B cell (primary cell): ENCODE results near the gene H1-8. TPM values are rescaled to one million over a fixed set of nuclear protein-coding genes. Genes with fewer than 3 reads are reported as not detected.

ENCODE experiments used
- ATAC-seq: fragments of 200-7000 bp; cut with Tn5 transposase; one replicate; pipeline ENCODE4 v1.10.0; 2021; ENCODE audit warnings: low read depth, mild to moderate bottlenecking, moderate number of reproducible peaks, moderate library complexity
- CTCF ChIA-PET: fragments of 350-600 bp; sonication (Branson Sonifier 250); formaldehyde crosslinking; loops from one replicate; lab custom pipeline; 2021; ENCODE audit warnings: antibody characterized with exemption, inconsistent platforms; lab: Charles Lee
- POLR2A ChIA-PET: fragments of 350-600 bp; sonication (Branson Sonifier 250); formaldehyde crosslinking; loops from one replicate; lab custom pipeline; 2021; ENCODE audit warnings: antibody characterized with exemption; lab: Charles Lee
- DNase-seq: peaks from one replicate; pipeline ENCODE4 v3.0.0; 2013
- H2AFZ ChIP-seq: 2 replicates; pipeline ENCODE4 v1.6.1; 2012; ENCODE audit warnings: mild to moderate bottlenecking, low read depth, low read length; ENCODE audit not compliant: insufficient read depth, poor library complexity, severe bottlenecking
- H3K27ac ChIP-seq, 2 donors: 1 replicate in 1 of 2; 2 replicates in 1 of 2; pipeline ENCODE4 v1.5.1; 2012 to 2013; ENCODE audit warnings: low read length in 2 of 2, mild to moderate bottlenecking in 2 of 2, moderate library complexity in 1 of 2
- H3K27me3 ChIP-seq, 4 experiments: fragments of 200-600 bp in 1 of 4; sonication (generic) in 1 of 4; replicated peaks in 1 of 4; 1 replicate in 2 of 4; 2 replicates in 2 of 4; pipeline versions ENCODE4 v1.6.1 to v1.7.0; 2013 to 2016; ENCODE audit warnings: low read length in 3 of 4, mild to moderate bottlenecking in 2 of 4, mixed read lengths in 1 of 4, moderate library complexity in 1 of 4; ENCODE audit not compliant: insufficient read depth in 4 of 4, control insufficient read depth in 3 of 4; ENCODE audit errors: control extremely low read depth in 1 of 4
- H3K36me3 ChIP-seq, 2 experiments: replicated peaks in 1 of 2; 1 replicate in 1 of 2; 2 replicates in 1 of 2; pipeline versions ENCODE4 v1.6.1 to v1.7.1; 2013; ENCODE audit warnings: low read length in 1 of 2; ENCODE audit not compliant: insufficient read depth in 2 of 2, control insufficient read depth in 1 of 2; ENCODE audit errors: control extremely low read depth in 1 of 2, extremely low read depth in 1 of 2
- H3K4me1 ChIP-seq, 2 donors: fragments of 200-600 bp in 1 of 2; sonication (generic) in 1 of 2; 1 replicate in 1 of 2; 2 replicates in 1 of 2; pipeline versions ENCODE4 v1.5.1 to v1.6.1; 2013 to 2017; ENCODE audit warnings: low read length in 2 of 2; ENCODE audit not compliant: control insufficient read depth in 2 of 2, insufficient read depth in 2 of 2
- H3K4me2 ChIP-seq: replicated peaks from 2 replicates; pipeline ENCODE3; 2012; ENCODE audit warnings: mild to moderate bottlenecking, low read depth, low read length; ENCODE audit not compliant: poor library complexity, severe bottlenecking
- H3K4me3 ChIP-seq, 5 experiments: fragments of 200-600 bp in 1 of 5; sonication (generic) in 1 of 5; 1 replicate in 3 of 5; 2 replicates in 2 of 5; pipeline versions ENCODE4 v1.5.1 to v1.7.0; 2011 to 2016; ENCODE audit warnings: low read length in 4 of 5, mild to moderate bottlenecking in 4 of 5, low read depth in 2 of 5, control low read depth in 1 of 5, moderate library complexity in 1 of 5; ENCODE audit not compliant: insufficient read depth in 1 of 5; ENCODE audit errors: control extremely low read depth in 1 of 5, extremely low read depth in 1 of 5
- H3K79me2 ChIP-seq: fragments of 200-600 bp; sonication (generic); one replicate; pipeline ENCODE4 v1.6.0; 2016; ENCODE audit warnings: low read length; ENCODE audit not compliant: control insufficient read depth, insufficient read depth
- H3K9ac ChIP-seq: fragments of 200-600 bp; sonication (generic); 2 replicates; pipeline ENCODE4 v1.6.1; 2017; ENCODE audit warnings: mild to moderate bottlenecking, low read length, moderate library complexity
- H3K9me3 ChIP-seq, 3 donors: one replicate each; pipeline versions ENCODE4 v1.6.1 to v1.7.1; 2013; ENCODE audit warnings: low read length in 2 of 3; ENCODE audit not compliant: control insufficient read depth in 2 of 3, insufficient read depth in 1 of 3; ENCODE audit errors: control extremely low read depth in 1 of 3
- H4K20me1 ChIP-seq: 2 replicates; pipeline ENCODE4 v1.6.0; 2012; ENCODE audit warnings: mild to moderate bottlenecking, low read length; ENCODE audit not compliant: insufficient read depth, control insufficient read depth, poor library complexity, severe bottlenecking
- H3K27ac Mint-ChIP-seq: one replicate; pipeline ENCODE4 v1.8.0; 2021; ENCODE audit warnings: mixed read lengths
- H3K27me3 Mint-ChIP-seq: one replicate; pipeline ENCODE4 v1.8.0; 2021; ENCODE audit warnings: mixed read lengths
- H3K4me1 Mint-ChIP-seq: one replicate; pipeline ENCODE4 v1.8.0; 2021; ENCODE audit warnings: mixed read lengths
- H3K4me3 Mint-ChIP-seq: one replicate; pipeline ENCODE4 v1.8.0; 2021; ENCODE audit warnings: mixed read lengths
- H3K9me3 Mint-ChIP-seq: one replicate; pipeline ENCODE4 v1.8.0; 2022; ENCODE audit warnings: mixed read lengths; ENCODE audit not compliant: insufficient read depth
- CTCF ChIP-seq: fragments of 200-600 bp; IDR thresholded peaks from one replicate; pipeline ENCODE4 v1.8.0; 2022; ENCODE audit warnings: antibody characterized with exemption, mild to moderate bottlenecking
- EZH2 ChIP-seq: IDR thresholded peaks from 2 replicates; pipeline ENCODE4 v1.6.1; 2012; ENCODE audit warnings: borderline replicate concordance, low read depth, mild to moderate bottlenecking, moderate library complexity, low read length; ENCODE audit not compliant: insufficient read depth, poor library complexity, severe bottlenecking
- WGBS: methylation state at CpG from one replicate; pipeline ENCODE4 v1.1.5; 2013; ENCODE audit warnings: missing lambda C conversion rate; ENCODE audit not compliant: insufficient coverage; 5-methylcytosine and 5-hydroxymethylcytosine counted together
- intact Hi-C: fragments of 100-400 bp; cut with micrococcal nuclease; formaldehyde crosslinking; loops from one replicate; pipeline ENCODE4 v1.10.0; 2022
- polyA plus RNA-seq: library from polyadenylated mRNA; depleted of rRNA; stranded (reverse); fragments of >200 nt; gene quantifications from 2 replicates; pipeline ENCODE4 v1.2.3, GENCODE V29; 2012
- total RNA-seq, 2 donors: library from RNA; stranded (reverse); fragments of 120-200 nt in 1 of 2; gene quantifications; 1 replicate in 1 of 2; 2 replicates in 1 of 2; pipeline versions ENCODE4 v1.2.3 to v1.2.4, GENCODE V29; 2013 to 2022

Gene H1-8
- total and polyA plus RNA-seq, 2 donors (not counting 1 experiment from before 2014, with no cell fraction given): not detected

- DNase-seq: no peak
- no peak overlapping the region for H3K27ac Mint-ChIP-seq
- no peaks in the 10 kb centered on the region for H3K36me3 ChIP-seq
- TF ChIP-seq EZH2 (no peak), CTCF (no peak)
- WGBS: 91% methylated on average over 17 of the region's 18 CpGs
- no peaks in the 10 kb centered on the region for H3K27me3 Mint-ChIP-seq
- no peaks in the 10 kb centered on the region for H4K20me1 ChIP-seq
- H3K9ac ChIP-seq: no peak overlapping the region
- H3K4me1 Mint-ChIP-seq: peaks cover 10% of the 10 kb centered on the region
- H3K4me1 ChIP-seq: no peaks in the 10 kb centered on the region
- no peaks in the 10 kb centered on the region for H3K9me3 Mint-ChIP-seq
- no peak overlapping the region for H3K4me3 Mint-ChIP-seq
- H3K4me2 ChIP-seq: no peak overlapping the region
- H3K27ac ChIP-seq: no peak overlapping the region
- no peaks in the 10 kb centered on the region for H3K79me2 ChIP-seq
- H3K9me3 ChIP-seq: no peaks in the 10 kb centered on the region
- no peak overlapping the region for H2AFZ ChIP-seq
- intact Hi-C loops: no loop called here
- ATAC-seq: no peak
- no peak overlapping the region for H3K4me3 ChIP-seq
- POLR2A ChIA-PET: no interaction called here
- H3K27me3 ChIP-seq: no peaks in the 10 kb centered on the region
- CTCF ChIA-PET: interaction anchor here (1.4 kb wide), 1 partner anchor 9 kb away, joined by 3 read pairs; no protein-coding TSS in a partner anchor
Measured at GRCh38 chr3:129567176-129567705, 24.3 kb downstream of the H1-8 start.

DNA sequence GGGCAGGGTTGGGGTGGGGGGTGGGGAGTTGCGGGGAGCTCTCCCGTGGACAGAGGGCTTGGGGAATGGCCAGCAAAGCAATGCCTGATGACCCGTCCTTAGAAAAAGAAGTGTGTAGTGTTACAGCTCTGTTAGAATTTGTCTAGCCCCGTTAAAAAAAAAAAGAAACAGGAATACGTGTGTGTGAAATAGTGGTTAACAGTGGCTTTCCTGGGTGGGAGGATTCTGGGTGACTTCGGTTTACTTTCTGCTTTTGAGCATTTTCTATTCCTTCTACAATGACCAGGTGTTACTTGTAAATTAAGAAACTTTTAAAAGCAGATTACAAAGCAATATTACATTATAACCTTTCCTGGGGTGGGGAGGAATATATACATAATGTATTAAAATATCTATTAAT, 25.0 kb downstream of the H1-8 start:
- H3K4me1 Mint-ChIP-seq: peaks cover 10% of the 10 kb centered on the region
- no peak overlapping the region for H3K4me3 Mint-ChIP-seq
- ChIA-PET POLR2A (no interaction called here), CTCF (no interaction called here)
- H3K4me2 ChIP-seq: no peak overlapping the region
- H3K27me3 Mint-ChIP-seq: no peaks in the 10 kb centered on the region
- 97% methylated on average over 3 of the region's 6 CpGs for WGBS
- DNase-seq: no peak
- H3K9ac ChIP-seq: no peak overlapping the region
- H3K27ac Mint-ChIP-seq: no peak overlapping the region
- H3K9me3 ChIP-seq: no peaks in the 10 kb centered on the region
- no peaks in the 10 kb centered on the region for H3K4me1 ChIP-seq
- no peaks in the 10 kb centered on the region for H3K27me3 ChIP-seq
- no peaks in the 10 kb centered on the region for H3K79me2 ChIP-seq
- no peaks in the 10 kb centered on the region for H3K9me3 Mint-ChIP-seq
- ATAC-seq: no peak
- no peak overlapping the region for H3K4me3 ChIP-seq
- H3K27ac ChIP-seq: no peak overlapping the region
- intact Hi-C loops: no loop called here
- no peaks in the 10 kb centered on the region for H3K36me3 ChIP-seq
- no peak for TF ChIP-seq CTCF
- TF ChIP-seq EZH2: no peak
- no peak overlapping the region for H2AFZ ChIP-seq
- H4K20me1 ChIP-seq: no peaks in the 10 kb centered on the region
